ENCODE data around the gene TGFA. TPM values are rescaled to one million over a fixed set of nuclear protein-coding genes. Genes with fewer than 3 reads are reported as not detected.

TGFA gene
- total and polyA plus RNA-seq, 8 donors = 0.33 to 15.6 (median 0.73) TPM

GRCh38 chr2:70458661-70459060 is 95.0 kb downstream of the TGFA start:
- intact Hi-C loops (cut with DNase I) = no loop called here
- peaks cover 0 to 7% of the 10 kb centered on the region in 2 donors for H3K36me3 ChIP-seq
- ATAC-seq (no peak), DNase-seq (no peak)
- H3K27ac ChIP-seq = no peak overlapping the region
- TF ChIP-seq CTCF (IDR thresholded peaks at IDR 0.05) = no peak
- no peaks in the 10 kb centered on the region for H3K9me3 ChIP-seq
- H3K4me3 ChIP-seq = no peak overlapping the region
- H3K27me3 ChIP-seq = no peaks in the 10 kb centered on the region
- H3K4me1 ChIP-seq = no peaks in the 10 kb centered on the region

- Histone ChIP-seq H3K36me3 (peaks cover 0 to 3% of the 10 kb centered on the region in 2 donors), H3K27ac (no peak overlapping the region), H3K27me3 (no peaks in the 10 kb centered on the region), H3K4me1 (no peaks in the 10 kb centered on the region), H3K4me3 (no peak overlapping the region), H3K9me3 (no peaks in the 10 kb centered on the region)
- TF ChIP-seq CTCF (IDR thresholded peaks at IDR 0.05) = no peak
- ATAC-seq (no peak), DNase-seq (peak in 1 of 4 donors; percentile 19)
- intact Hi-C loops (cut with DNase I) = no loop called here
Measured at GRCh38 chr2:70456585-70457495, 96.8 kb downstream of the TGFA start.

- H3K27me3 ChIP-seq = no peaks in the 10 kb centered on the region
- H3K9me3 ChIP-seq = no peaks in the 10 kb centered on the region
- no peak overlapping the region for H3K4me3 ChIP-seq
- intact Hi-C loops (cut with DNase I) = no loop called here
- DNase-seq (no peak), ATAC-seq (no peak)
- peaks cover 0 to 3% of the 10 kb centered on the region in 2 donors for H3K36me3 ChIP-seq
- no peak overlapping the region for H3K27ac ChIP-seq
- no peaks in the 10 kb centered on the region for H3K4me1 ChIP-seq
- no peak for TF ChIP-seq CTCF (IDR thresholded peaks at IDR 0.05)
Measured at GRCh38 chr2:70454936-70455544, 98.6 kb downstream of the TGFA start.

GRCh38 chr2:70450641-70451250 is 102.9 kb downstream of the TGFA start:
- ATAC-seq (no peak), DNase-seq (no peak)
- Histone ChIP-seq H3K36me3 (peaks cover 0 to 3% of the 10 kb centered on the region in 2 donors), H3K9me3 (no peaks in the 10 kb centered on the region), H3K4me1 (no peaks in the 10 kb centered on the region), H3K27ac (no peak overlapping the region), H3K27me3 (no peaks in the 10 kb centered on the region), H3K4me3 (no peak overlapping the region)
- intact Hi-C loops (cut with DNase I) = no loop called here
- no peak for TF ChIP-seq CTCF (IDR thresholded peaks at IDR 0.05)

- ATAC-seq (no peak), DNase-seq (no peak)
Measured at GRCh38 chr2:70448041-70448440, 105.6 kb downstream of the TGFA start.

More at GRCh38 chr2:70448041-70448440, 105.6 kb downstream of the TGFA start:
- TF ChIP-seq CTCF (IDR thresholded peaks at IDR 0.05) = no peak
- no peak overlapping the region for H3K4me3 ChIP-seq
- intact Hi-C loops (cut with DNase I) = no loop called here
- no peaks in the 10 kb centered on the region for H3K36me3 ChIP-seq
- no peaks in the 10 kb centered on the region for H3K9me3 ChIP-seq
- no peaks in the 10 kb centered on the region for H3K27me3 ChIP-seq
- H3K27ac ChIP-seq = no peak overlapping the region
- no peaks in the 10 kb centered on the region for H3K4me1 ChIP-seq

All from left lung (tissue), 10 donors.